GM12878 (cell line): ENCODE results near the gene AGMAT. TPM values are rescaled to one million over a fixed set of nuclear protein-coding genes. Genes with fewer than 3 reads are reported as not detected.

ENCODE experiments used
- ATAC-seq: fragments of 200-7000 bp; cut with Tn5 transposase; 3 replicates; pipeline ENCODE4 v1.9.1; 2020; ENCODE audit warnings: mild to moderate bottlenecking, moderate library complexity
- BruUV-seq: library from RNA; stranded (reverse); fragments of 400-500 nt; replicated peaks from 2 replicates; lab custom pipeline; 2021; lab: Mats Ljungman, UMichigan
- CTCF ChIA-PET: fragments of 300-600 bp; sonication (Branson Sonifier 250); formaldehyde crosslinking; extraction: SDS; loops from one replicate; lab custom pipeline; 2021; ENCODE audit warnings: inconsistent platforms; lab: Yijun Ruan, JAX
- POLR2A ChIA-PET: fragments of 350-600 bp; formaldehyde crosslinking; extraction: SDS; loops from one replicate; lab custom pipeline; 2021; ENCODE audit warnings: inconsistent platforms; lab: Charles Lee
- RAD21 ChIA-PET: fragments of 300-600 bp; sonication (Branson Sonifier 250); formaldehyde crosslinking; loops from one replicate; lab custom pipeline; 2023; ENCODE audit warnings: antibody characterized with exemption; ENCODE audit not compliant: unreplicated experiment; lab: Charles Lee
- SMC1A ChIA-PET: fragments of 300-600 bp; sonication (Branson Sonifier 250); formaldehyde crosslinking; loops from one replicate; lab custom pipeline; 2023; ENCODE audit not compliant: unreplicated experiment, uncharacterized antibody; lab: Charles Lee
- DNase-seq: peaks from one replicate; pipeline ENCODE4 v3.0.0-alpha.2; 2011; ENCODE audit warnings: low read depth, low spot score
- FAIRE-seq: peaks from 3 replicates; lab custom pipeline; 2011; peaks lifted over from hg19 to GRCh38; lab: Jason Lieb, UNC
- H2AFZ ChIP-seq: 2 replicates; pipeline ENCODE4 v1.6.0; 2011; ENCODE audit warnings: low read depth, low read length, control low read depth; ENCODE audit not compliant: control insufficient read depth
- H3K27ac ChIP-seq: 2 replicates; pipeline ENCODE4 v1.5.1; 2011; ENCODE audit warnings: control low read depth; ENCODE audit not compliant: control insufficient read depth, insufficient read depth
- H3K27me3 ChIP-seq, 2 experiments: replicated peaks in 1 of 2; 2 replicates each; pipeline versions ENCODE4 v1.6.0 to v1.6.1; 2011; ENCODE audit warnings: low read length in 1 of 2; ENCODE audit not compliant: control insufficient read depth in 2 of 2, insufficient read depth in 2 of 2
- H3K36me3 ChIP-seq, 2 experiments: 2 replicates each; pipeline ENCODE4 v1.5.1; 2011; ENCODE audit warnings: low read length in 1 of 2; ENCODE audit not compliant: control insufficient read depth in 2 of 2, insufficient read depth in 2 of 2
- H3K4me1 ChIP-seq: 2 replicates; pipeline ENCODE4 v1.6.1; 2011; ENCODE audit warnings: mild to moderate bottlenecking, low read length, moderate library complexity, mixed read lengths; ENCODE audit not compliant: control insufficient read depth, insufficient read depth
- H3K4me2 ChIP-seq: 2 replicates; pipeline ENCODE4 v1.6.0; 2011; ENCODE audit warnings: control low read depth; ENCODE audit not compliant: control insufficient read depth, insufficient read depth
- H3K4me3 ChIP-seq: fragments of 200-600 bp; sonication (generic); 2 replicates; pipeline ENCODE4 v1.5.1; 2016
- H3K79me2 ChIP-seq: 2 replicates; pipeline ENCODE4 v1.6.0; 2011; ENCODE audit warnings: low read length; ENCODE audit not compliant: control insufficient read depth, insufficient read depth
- H3K9ac ChIP-seq: 2 replicates; pipeline ENCODE4 v1.8.0; 2011; ENCODE audit warnings: low read length, control low read depth, mixed read lengths; ENCODE audit not compliant: control insufficient read depth, insufficient read depth
- H3K9me3 ChIP-seq: replicated peaks from 3 replicates; pipeline ENCODE4 v1.5.1; 2011; ENCODE audit warnings: mild to moderate bottlenecking, low read length; ENCODE audit not compliant: control insufficient read depth, insufficient read depth
- H4K20me1 ChIP-seq: 2 replicates; pipeline ENCODE4 v1.6.0; 2011; ENCODE audit not compliant: control insufficient read depth, insufficient read depth
- FOXK2 ChIP-seq: fragments of 450-650 bp; IDR thresholded peaks from 2 replicates; pipeline ENCODE4 v1.6.1; 2017; ENCODE audit warnings: mild to moderate bottlenecking, moderate library complexity
- HDAC6 ChIP-seq: fragments of 200-600 bp; sonication (generic); IDR thresholded peaks from one replicate; pipeline ENCODE4 v1.8.0; 2017; ENCODE audit warnings: antibody characterized with exemption; ENCODE audit not compliant: unreplicated experiment
- JUND ChIP-seq: IDR thresholded peaks from 2 replicates; pipeline ENCODE4 v1.6.1; 2012; ENCODE audit warnings: low read depth, mild to moderate bottlenecking, low read length, improper control_type of control experiment, moderate library complexity
- KAT2A ChIP-seq: conservative IDR thresholded peaks from 2 replicates; pipeline ENCODE4 v1.6.1; 2011; ENCODE audit warnings: low read depth, low read length; ENCODE audit not compliant: control insufficient read depth
- NFYA ChIP-seq: IDR thresholded peaks from 2 replicates; pipeline ENCODE4 v1.6.1; 2011; ENCODE audit warnings: low read depth, mild to moderate bottlenecking, low read length, improper control_type of control experiment, borderline replicate concordance
- POLR2AphosphoS2 ChIP-seq: IDR thresholded peaks from 2 replicates; pipeline ENCODE4 v1.6.1; 2011; ENCODE audit warnings: low read depth, mild to moderate bottlenecking, low read length, improper control_type of control experiment, moderate library complexity
- RBBP5 ChIP-seq: fragments of 200-600 bp; sonication (generic); conservative IDR thresholded peaks from 2 replicates; pipeline ENCODE4 v1.6.1; 2016
- RFX5 ChIP-seq: IDR thresholded peaks from 2 replicates; pipeline ENCODE4 v1.6.1; 2011; ENCODE audit warnings: low read depth, low read length, improper control_type of control experiment
- STAT3 ChIP-seq: IDR thresholded peaks from 2 replicates; pipeline ENCODE4 v1.6.1; 2011; ENCODE audit warnings: low read depth, low read length, improper control_type of control experiment
- TBL1XR1 ChIP-seq: IDR thresholded peaks from 2 replicates; pipeline ENCODE4 v1.6.1; 2012; ENCODE audit warnings: low read depth, low read length, improper control_type of control experiment
- WRNIP1 ChIP-seq: IDR thresholded peaks from 2 replicates; pipeline ENCODE4 v1.6.1; 2011; ENCODE audit warnings: low read depth, low read length, improper control_type of control experiment, borderline replicate concordance
- WGBS: methylation state at CpG from one replicate; pipeline ENCODE4 v1.1.6; 2016; ENCODE audit warnings: low lambda C conversion rate; ENCODE audit not compliant: insufficient replicate concordance, insufficient coverage; ENCODE audit errors: missing lambda C conversion rate; 5-methylcytosine and 5-hydroxymethylcytosine counted together
- in situ Hi-C: fragments of 300-500 bp; cut with MboI; formaldehyde crosslinking; loops from 9 replicates; pipeline ENCODE4 v1.14.3; 2018; ENCODE audit warnings: mixed read lengths
- intact Hi-C: fragments of 100-400 bp; cut with micrococcal nuclease; formaldehyde crosslinking; loops from one replicate; pipeline ENCODE4 v1.14.2; 2022; ENCODE audit not compliant: unreplicated experiment
- polyA plus RNA-seq, 11 experiments: library from polyadenylated mRNA; depleted of rRNA in 4 of 11; unstranded in 6 of 11; stranded (reverse) in 5 of 11; fragments of >200 nt; fragmentation: Nextera tagmentation in 4 of 11; fragmentation: Illumina TruSeq in 1 of 11; extraction: Ambion mirVana in 4 of 11; extraction: Trizol in 1 of 11; gene quantifications; 1 replicate in 1 of 11; 2 replicates in 10 of 11; pipeline versions ENCODE4 v1.2.1 to v1.2.3, GENCODE V29; 2011 to 2016; ENCODE audit warnings: inconsistent platforms in 2 of 11, missing spikeins in 2 of 11, low read depth in 1 of 11
- total RNA-seq, 4 experiments: library from RNA; depleted of rRNA in 3 of 4; stranded (reverse); fragments of >200 nt in 3 of 4; fragmentation: Illumina TruSeq in 1 of 4; extraction: Trizol in 1 of 4; gene quantifications; 2 replicates each; pipeline versions ENCODE4 v1.2.1 to v1.2.3, GENCODE V29; 2013 to 2021
- TF ChIP-seq, protein P1 (sequence below): IDR thresholded peaks from 2 replicates; pipeline ENCODE4 v1.6.1; 2011; ENCODE audit warnings: borderline replicate concordance, low read depth, mild to moderate bottlenecking, moderate library complexity, mixed read lengths, low read length; ENCODE audit not compliant: insufficient read depth; ENCODE audit errors: extremely low read length
- TF ChIP-seq, protein P2 (sequence below): fragments of 450-650 bp; IDR thresholded peaks from 2 replicates; pipeline ENCODE4 v1.6.1; 2017; ENCODE audit warnings: mild to moderate bottlenecking, moderate library complexity

The AGMAT gene
- total and polyA plus RNA-seq, 10 of the 15 experiments (the other 5 are each of a cell fraction or from before 2014, with no cell fraction given) = 0.47 to 7.9 (median 4.7) TPM

DNA sequence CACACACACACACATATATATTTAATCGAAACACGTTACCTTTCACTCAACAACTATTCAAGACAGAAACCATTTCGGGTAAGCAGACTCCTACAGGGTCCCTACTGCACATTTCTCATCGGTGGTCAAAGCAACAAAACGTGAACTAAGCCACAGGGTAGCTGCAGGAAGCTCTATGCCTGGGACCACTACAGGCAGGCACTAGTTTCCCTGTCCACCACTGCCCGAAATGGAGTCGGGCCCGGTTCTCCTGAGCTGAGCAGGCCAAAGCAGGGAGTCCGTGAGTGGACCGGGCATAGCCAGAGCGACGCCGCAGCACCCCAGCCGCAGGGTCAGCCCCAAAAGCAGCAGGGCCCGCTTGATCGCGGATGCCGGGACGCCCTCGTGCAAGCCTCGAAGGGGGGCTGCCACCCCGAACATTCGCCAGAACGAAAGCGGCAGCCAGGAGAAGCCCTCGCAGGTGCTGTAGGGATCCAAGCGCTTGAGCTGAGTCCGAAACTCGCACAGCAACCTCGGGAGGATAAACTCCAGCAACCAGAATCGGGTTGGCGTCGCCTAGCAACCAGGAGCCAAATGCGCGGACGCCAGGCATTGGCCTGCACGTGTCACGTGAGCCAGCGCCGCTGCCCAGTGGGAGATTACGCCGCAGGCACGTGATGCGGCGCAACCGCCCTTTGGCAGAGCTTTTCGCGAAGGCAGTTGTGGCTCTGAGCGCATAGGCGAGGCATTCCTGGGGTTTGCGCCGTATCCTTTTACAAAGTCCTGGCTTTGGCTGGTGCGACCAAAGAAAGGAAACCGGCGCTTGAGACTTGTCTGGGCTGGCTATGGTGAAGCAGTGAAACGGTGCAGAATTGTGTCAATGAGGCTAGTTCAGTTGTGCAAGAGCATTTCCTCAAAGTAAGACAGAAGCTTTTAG, 18.5 kb upstream of the AGMAT start:
- H3K9me3 ChIP-seq = peaks cover 3% of the 10 kb centered on the region; the same call in 2 of the 3 replicates
- ATAC-seq (peak; percentile 100), DNase-seq (peak; percentile 77), FAIRE-seq (peak; percentile 95)
- H2AFZ ChIP-seq = peak overlapping the region; percentile 97
- ChIA-PET CTCF (interaction anchor here (0.8 to 1.6 kb wide), 6 partner anchors 11 to 188 kb away, joined by 3 to 8 read pairs (median 4); partner anchors contain the start of gene DDI2), RAD21 (interaction anchor here (0.7 to 1.4 kb wide), 5 partner anchors 12 to 382 kb away, joined by 3 to 7 read pairs (median 3); no protein-coding TSS in a partner anchor), POLR2A (interaction anchor here (0.6 to 2.4 kb wide), 6 partner anchors 9 to 77 kb away, joined by 3 to 18 read pairs (median 4); partner anchors contain the start of gene DNAJC16), SMC1A (interaction anchor here (1.1 to 1.8 kb wide), 6 partner anchors 11 to 24 kb away, joined by 3 to 5 read pairs (median 4); no protein-coding TSS in a partner anchor)
- intact Hi-C loops = no loop called here
- WGBS = 17% methylated on average over 56 of the region's 56 CpGs
- peaks cover 6% of the 10 kb centered on the region for H3K4me1 ChIP-seq
- H3K79me2 ChIP-seq = no peaks in the 10 kb centered on the region
- no peaks in the 10 kb centered on the region for H3K27me3 ChIP-seq
- no peaks in the 10 kb centered on the region for H4K20me1 ChIP-seq
- H3K4me2 ChIP-seq = peak overlapping the region; percentile 94
- no TSS peak for BruUV-seq
- H3K36me3 ChIP-seq = no peaks in the 10 kb centered on the region
- peak overlapping the region; percentile 69 for H3K4me3 ChIP-seq
- H3K9ac ChIP-seq = no peak overlapping the region
- no peak overlapping the region for H3K27ac ChIP-seq
- in situ Hi-C loops = no loop called here
- TF ChIP-seq KAT2A (no peak), RFX5 (peak; percentile 87), JUND (no peak), POLR2AphosphoS2 (no peak), TBL1XR1 (no peak), NFYA (peak; percentile 37; the same call in 1 of the 2 replicates), RBBP5 (no peak), HDAC6 (no peak), WRNIP1 (no peak), FOXK2 (no peak), STAT3 (no peak)
- TF ChIP-seq, protein P1, sequence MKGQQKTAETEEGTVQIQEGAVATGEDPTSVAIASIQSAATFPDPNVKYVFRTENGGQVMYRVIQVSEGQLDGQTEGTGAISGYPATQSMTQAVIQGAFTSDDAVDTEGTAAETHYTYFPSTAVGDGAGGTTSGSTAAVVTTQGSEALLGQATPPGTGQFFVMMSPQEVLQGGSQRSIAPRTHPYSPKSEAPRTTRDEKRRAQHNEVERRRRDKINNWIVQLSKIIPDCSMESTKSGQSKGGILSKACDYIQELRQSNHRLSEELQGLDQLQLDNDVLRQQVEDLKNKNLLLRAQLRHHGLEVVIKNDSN = peak; percentile 100
- TF ChIP-seq, protein P2, sequence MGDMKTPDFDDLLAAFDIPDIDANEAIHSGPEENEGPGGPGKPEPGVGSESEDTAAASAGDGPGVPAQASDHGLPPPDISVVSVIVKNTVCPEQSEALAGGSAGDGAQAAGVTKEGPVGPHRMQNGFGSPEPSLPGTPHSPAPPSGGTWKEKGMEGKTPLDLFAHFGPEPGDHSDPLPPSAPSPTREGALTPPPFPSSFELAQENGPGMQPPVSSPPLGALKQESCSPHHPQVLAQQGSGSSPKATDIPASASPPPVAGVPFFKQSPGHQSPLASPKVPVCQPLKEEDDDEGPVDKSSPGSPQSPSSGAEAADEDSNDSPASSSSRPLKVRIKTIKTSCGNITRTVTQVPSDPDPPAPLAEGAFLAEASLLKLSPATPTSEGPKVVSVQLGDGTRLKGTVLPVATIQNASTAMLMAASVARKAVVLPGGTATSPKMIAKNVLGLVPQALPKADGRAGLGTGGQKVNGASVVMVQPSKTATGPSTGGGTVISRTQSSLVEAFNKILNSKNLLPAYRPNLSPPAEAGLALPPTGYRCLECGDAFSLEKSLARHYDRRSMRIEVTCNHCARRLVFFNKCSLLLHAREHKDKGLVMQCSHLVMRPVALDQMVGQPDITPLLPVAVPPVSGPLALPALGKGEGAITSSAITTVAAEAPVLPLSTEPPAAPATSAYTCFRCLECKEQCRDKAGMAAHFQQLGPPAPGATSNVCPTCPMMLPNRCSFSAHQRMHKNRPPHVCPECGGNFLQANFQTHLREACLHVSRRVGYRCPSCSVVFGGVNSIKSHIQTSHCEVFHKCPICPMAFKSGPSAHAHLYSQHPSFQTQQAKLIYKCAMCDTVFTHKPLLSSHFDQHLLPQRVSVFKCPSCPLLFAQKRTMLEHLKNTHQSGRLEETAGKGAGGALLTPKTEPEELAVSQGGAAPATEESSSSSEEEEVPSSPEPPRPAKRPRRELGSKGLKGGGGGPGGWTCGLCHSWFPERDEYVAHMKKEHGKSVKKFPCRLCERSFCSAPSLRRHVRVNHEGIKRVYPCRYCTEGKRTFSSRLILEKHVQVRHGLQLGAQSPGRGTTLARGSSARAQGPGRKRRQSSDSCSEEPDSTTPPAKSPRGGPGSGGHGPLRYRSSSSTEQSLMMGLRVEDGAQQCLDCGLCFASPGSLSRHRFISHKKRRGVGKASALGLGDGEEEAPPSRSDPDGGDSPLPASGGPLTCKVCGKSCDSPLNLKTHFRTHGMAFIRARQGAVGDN = peak; percentile 98
